ENCODE results near the gene CTU1.

DNA sequence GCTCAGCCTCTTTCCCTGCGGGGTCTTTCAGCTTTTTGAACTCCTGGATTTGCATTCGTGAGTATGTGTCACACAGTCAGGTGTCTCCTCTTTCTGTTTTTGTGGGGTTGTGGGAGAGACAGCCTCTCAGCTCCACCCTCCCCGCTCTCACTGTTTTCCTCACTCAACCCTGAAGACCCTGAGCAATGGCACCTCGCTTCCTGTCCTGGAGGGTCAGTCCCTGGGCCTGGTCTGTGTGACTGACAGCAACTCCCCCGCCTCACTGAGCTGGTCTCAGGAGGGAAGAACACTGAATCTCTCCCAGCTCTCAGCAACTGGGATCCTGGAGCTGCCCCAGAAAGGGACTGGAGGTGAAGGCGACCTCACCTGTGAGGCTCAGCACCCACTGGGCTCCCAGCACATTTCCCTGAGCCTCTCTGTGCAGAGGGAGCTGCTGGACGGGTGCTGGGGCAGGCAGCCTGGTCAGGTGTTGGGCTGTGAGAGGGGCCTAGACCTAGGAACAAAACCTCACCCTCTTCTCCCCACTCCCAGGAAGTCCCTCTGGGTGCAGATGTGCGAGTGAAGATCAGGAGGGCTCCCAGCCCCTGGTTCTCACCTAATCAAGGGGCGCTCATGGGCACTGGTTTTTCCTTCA lies 29.7 kb upstream of the CTU1 start:
- TF ChIP-seq, protein P1, sequence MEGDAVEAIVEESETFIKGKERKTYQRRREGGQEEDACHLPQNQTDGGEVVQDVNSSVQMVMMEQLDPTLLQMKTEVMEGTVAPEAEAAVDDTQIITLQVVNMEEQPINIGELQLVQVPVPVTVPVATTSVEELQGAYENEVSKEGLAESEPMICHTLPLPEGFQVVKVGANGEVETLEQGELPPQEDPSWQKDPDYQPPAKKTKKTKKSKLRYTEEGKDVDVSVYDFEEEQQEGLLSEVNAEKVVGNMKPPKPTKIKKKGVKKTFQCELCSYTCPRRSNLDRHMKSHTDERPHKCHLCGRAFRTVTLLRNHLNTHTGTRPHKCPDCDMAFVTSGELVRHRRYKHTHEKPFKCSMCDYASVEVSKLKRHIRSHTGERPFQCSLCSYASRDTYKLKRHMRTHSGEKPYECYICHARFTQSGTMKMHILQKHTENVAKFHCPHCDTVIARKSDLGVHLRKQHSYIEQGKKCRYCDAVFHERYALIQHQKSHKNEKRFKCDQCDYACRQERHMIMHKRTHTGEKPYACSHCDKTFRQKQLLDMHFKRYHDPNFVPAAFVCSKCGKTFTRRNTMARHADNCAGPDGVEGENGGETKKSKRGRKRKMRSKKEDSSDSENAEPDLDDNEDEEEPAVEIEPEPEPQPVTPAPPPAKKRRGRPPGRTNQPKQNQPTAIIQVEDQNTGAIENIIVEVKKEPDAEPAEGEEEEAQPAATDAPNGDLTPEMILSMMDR (IDR thresholded peaks at IDR 0.05; ENCODE audit: low read depth, low read length), result no peak
- TF ChIP-seq, protein P2, sequence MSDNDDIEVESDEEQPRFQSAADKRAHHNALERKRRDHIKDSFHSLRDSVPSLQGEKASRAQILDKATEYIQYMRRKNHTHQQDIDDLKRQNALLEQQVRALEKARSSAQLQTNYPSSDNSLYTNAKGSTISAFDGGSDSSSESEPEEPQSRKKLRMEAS (IDR thresholded peaks at IDR 0.05; ENCODE audit: low read depth, low read length), result no peak
- no peak for TF ChIP-seq POLR2A (IDR thresholded peaks at IDR 0.05; ENCODE audit: extremely low read depth, insufficient read length)
